Large intestine (tissue), 3 donors: ENCODE results near the gene LMLN. TPM values are rescaled to one million over a fixed set of nuclear protein-coding genes. Genes with fewer than 3 reads are reported as not detected.

Experiments
- DNase-seq, 2 donors: peaks; one replicate each; pipeline versions ENCODE4 v3.0.0 to v3.0.0-alpha.2; 2013
- H3K27ac ChIP-seq: one replicate; pipeline ENCODE4 v1.5.1; 2013; ENCODE audit warnings: low read length
- H3K27me3 ChIP-seq: 2 replicates; pipeline ENCODE4 v1.6.1; 2013; ENCODE audit warnings: low read length; ENCODE audit not compliant: control insufficient read depth, insufficient read depth
- H3K36me3 ChIP-seq: 2 replicates; pipeline ENCODE4 v1.6.1; 2013; ENCODE audit warnings: low read length; ENCODE audit not compliant: control insufficient read depth, insufficient read depth
- H3K4me1 ChIP-seq: one replicate; pipeline ENCODE4 v1.6.1; 2013; ENCODE audit warnings: low read length; ENCODE audit not compliant: control insufficient read depth, insufficient read depth
- H3K4me3 ChIP-seq: one replicate; pipeline ENCODE4 v1.5.1; 2013; ENCODE audit warnings: low read length
- H3K9me3 ChIP-seq: one replicate; pipeline ENCODE4 v1.6.1; 2013; ENCODE audit warnings: mild to moderate bottlenecking, low read depth, low read length, moderate library complexity; ENCODE audit not compliant: control insufficient read depth
- WGBS: methylation state at CpG from one replicate; pipeline ENCODE4 v1.1.5; 2013; ENCODE audit warnings: low lambda C conversion rate; ENCODE audit not compliant: insufficient coverage; 5-methylcytosine and 5-hydroxymethylcytosine counted together
- polyA plus RNA-seq: library from polyadenylated mRNA; unstranded; fragments of 120-200 nt; gene quantifications from one replicate; pipeline ENCODE4 v1.2.1, GENCODE V29; 2013

The LMLN gene
- polyA plus RNA-seq, 1 donor = 4.9 TPM

DNA sequence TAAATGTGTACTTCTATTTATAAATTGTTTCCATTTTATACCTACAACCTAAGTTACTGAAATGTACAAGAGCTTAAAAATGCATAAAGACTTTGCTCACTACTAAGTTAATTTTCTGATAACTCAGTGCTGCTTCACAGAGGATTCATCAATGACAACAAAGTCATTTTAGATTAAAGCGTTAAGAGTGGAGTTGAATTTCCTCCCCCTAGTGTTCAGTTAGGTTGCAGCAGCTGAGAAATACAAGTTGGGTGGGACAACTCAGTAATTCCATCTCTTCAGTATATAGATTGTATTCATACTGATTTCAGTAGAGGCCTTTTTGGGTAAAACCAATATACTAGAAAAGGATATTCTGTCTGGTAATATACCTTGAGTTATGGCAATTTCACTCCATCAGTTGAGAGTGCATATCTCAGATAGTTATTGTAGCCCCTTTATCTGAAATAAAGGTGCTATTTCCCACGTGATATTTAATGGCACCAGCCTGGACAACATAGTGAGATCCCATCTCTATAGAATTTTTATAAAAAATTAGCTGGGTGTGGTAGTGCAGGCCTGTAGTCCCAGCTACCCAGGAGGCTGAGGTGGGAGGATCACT lies 17.0 kb upstream of the LMLN start:
- DNase-seq = no peak
- Histone ChIP-seq H3K27me3 (no peaks in the 10 kb centered on the region), H3K27ac (no peak overlapping the region), H3K9me3 (no peaks in the 10 kb centered on the region), H3K36me3 (peaks cover 2% of the 10 kb centered on the region), H3K4me1 (no peaks in the 10 kb centered on the region), H3K4me3 (no peak overlapping the region)
- WGBS = no CpG with 5 or more reads among the region's 2 CpGs

DNA sequence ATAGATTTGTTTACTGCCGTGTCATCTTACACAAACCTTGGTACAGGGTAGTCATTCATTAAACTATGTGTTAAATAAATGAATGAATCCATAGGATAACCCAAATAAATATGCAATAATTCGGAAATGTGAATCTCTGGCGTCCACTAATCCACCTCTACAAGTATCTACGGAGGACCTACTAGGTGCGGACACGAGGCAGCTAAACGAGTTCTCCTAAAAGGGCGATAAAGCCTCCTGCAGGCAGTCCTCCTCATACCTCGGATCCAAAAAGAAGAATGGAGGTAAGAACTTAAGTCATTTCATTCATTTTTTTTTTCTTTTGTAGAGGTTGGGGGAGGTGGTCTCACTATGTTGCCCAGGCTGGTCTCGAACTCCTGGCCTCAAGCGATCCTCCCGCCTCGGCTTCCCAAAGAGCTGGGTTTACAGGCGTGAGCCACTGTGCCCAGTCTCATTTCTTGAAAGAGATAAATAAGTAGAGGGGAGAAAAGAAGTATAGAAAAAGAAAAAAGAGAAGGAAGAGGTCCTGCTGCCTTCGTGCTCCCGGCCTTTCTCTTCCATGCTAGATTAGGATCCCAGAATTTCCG lies 10.7 kb upstream of the LMLN start:
- peak overlapping the region; percentile 80 for H3K27ac ChIP-seq
- H3K36me3 ChIP-seq = peaks cover 32% of the 10 kb centered on the region
- no peak for DNase-seq
- 0% methylated on average over 4 of the region's 17 CpGs for WGBS
- peak overlapping the region; percentile 86 for H3K4me3 ChIP-seq
- H3K9me3 ChIP-seq = no peaks in the 10 kb centered on the region
- H3K4me1 ChIP-seq = peaks cover 15% of the 10 kb centered on the region
- H3K27me3 ChIP-seq = no peaks in the 10 kb centered on the region

DNA sequence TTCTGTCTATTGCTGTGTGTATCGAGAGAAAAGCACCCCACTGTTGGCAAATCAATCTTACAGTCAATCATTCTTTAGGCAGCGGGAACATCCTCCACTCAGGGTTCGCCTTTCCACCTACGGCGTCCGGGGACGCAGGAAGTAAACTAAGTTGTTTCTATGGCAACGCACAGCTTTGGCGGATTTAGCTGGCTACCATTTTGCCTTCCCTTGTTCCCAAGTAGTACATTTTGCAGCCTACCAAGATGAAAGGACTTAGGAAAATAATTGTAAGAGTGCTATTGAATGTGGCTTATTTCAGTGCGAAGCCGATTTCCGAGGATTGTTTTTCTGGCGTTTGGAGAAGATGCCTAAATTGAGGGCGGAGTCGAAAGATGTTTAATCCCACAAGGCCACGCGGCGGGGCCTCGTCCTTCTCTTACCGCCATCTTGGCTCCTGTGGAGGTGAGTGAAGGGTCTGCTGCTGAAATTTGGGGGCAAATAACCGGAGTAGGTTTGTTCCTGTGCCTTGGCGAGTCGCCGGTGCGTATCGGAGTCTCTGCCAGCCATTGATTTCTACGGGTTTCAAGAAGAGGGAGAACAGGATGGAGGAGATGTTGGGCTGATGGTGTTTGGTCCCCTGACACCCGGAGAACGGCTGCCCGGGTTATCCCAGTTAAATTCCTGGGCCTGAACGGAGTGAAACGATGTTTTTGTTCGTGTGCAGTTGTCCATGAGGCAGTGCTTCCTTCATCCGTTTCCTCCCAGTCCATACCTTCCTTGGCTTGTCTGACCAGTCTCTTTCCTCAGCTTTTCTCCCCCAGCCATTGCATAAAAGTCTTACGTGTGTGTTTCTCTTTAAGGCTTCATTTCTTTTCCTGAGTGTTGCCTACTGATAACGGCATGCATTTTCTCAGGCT lies 10.0 kb upstream of the LMLN start, which contains the start of gene RPL35A:
TSS of gene RPL35A (plus strand) at position 413 of the 899 bp plus-strand sequence. CDS start 778 bp downstream, outside the sequence.
- 0% methylated on average over 1 of the region's 36 CpGs for WGBS
- Histone ChIP-seq H3K9me3 (no peaks in the 10 kb centered on the region), H3K27ac (peak within 1 kb of the TSS; percentile 80), H3K4me1 (peaks cover 15% of the 10 kb centered on the region), H3K36me3 (peaks cover 40% of the 10 kb centered on the region), H3K27me3 (no peaks in the 10 kb centered on the region), H3K4me3 (peak within 1 kb of the TSS; percentile 86)
- DNase-seq = peak; percentile 92 to 97

DNA sequence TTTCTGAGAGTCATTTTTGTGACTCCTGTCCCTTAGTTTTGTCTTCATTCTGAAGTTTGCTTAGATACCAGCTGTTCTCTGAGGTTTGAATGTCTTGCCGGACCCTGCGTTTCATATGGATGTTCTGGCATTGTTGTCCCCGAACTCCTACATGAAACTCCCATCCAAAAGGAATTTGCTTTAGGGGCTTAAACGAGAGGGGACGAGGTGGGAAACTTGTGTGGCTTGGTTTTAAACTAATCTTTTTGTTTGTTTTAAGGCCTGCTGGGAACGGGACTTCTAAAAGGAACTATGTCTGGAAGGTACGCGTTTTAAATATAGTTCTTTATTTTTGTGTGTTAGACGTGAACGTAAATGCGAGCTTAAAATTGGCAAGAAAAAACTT lies 9.3 kb upstream of the LMLN start:
- Histone ChIP-seq H3K4me3 (peak overlapping the region; percentile 86), H3K4me1 (peaks cover 15% of the 10 kb centered on the region), H3K27me3 (no peaks in the 10 kb centered on the region), H3K27ac (peak overlapping the region; percentile 80), H3K9me3 (no peaks in the 10 kb centered on the region), H3K36me3 (peaks cover 45% of the 10 kb centered on the region)
- 0% methylated on average over 4 of the region's 11 CpGs for WGBS
- DNase-seq = no peak

DNA sequence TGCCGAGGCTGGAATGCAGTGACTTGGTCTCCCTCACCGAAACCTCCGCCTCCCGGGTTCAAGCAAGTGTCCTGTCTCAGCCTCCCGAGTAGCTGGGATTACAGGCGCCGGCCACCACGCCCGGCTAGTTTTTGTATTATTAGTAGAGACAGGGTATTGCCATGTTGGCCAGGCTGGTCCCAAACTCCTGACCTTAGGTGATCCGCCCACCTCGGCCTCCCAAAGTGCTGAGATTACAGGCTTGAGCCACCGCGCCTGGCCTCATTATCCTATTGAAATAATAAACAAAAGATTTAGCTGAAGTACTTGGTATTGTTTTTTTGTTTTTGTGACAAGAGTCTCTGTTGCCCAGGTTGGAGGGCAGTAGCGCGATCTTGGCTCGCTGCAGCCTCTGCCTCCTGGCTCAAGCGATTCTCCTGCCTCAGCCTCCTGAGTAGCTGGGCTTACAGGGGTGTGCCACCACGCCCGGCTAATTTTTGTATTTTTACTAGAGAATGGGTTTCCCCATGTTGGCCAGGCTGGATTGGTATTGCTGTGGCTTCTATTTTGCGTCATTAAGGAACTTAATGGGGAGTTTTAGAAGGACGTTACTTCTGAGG lies 8.5 kb upstream of the LMLN start:
- no peak for DNase-seq
- Histone ChIP-seq H3K27me3 (no peaks in the 10 kb centered on the region), H3K36me3 (peaks cover 51% of the 10 kb centered on the region), H3K4me1 (peaks cover 15% of the 10 kb centered on the region), H3K4me3 (peak overlapping the region; percentile 86), H3K27ac (no peak overlapping the region), H3K9me3 (no peaks in the 10 kb centered on the region)
- WGBS = 100% methylated on average over 1 of the region's 21 CpGs

DNA sequence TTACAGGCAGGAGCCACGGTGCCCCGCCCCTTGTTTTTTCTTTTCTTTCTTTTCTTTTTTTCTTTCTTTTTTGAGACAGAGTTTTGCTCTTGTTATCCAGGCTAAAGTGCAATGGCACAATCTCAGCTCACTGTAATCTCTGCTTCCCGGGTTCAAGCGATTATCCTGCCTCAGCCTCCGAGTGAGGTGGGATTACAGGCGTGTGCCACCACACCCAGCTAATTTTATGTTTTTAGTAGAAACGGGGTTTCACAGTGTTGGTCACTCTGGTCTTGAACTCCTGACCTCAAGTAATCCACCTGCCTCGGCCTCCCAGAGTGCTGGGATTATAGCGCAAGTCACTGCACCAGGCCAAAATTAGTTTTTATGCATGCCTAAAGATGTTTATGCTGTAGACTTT lies 7.6 kb upstream of the LMLN start:
- Histone ChIP-seq H3K36me3 (peaks cover 56% of the 10 kb centered on the region), H3K27ac (no peak overlapping the region), H3K4me1 (peaks cover 15% of the 10 kb centered on the region), H3K27me3 (no peaks in the 10 kb centered on the region), H3K9me3 (no peaks in the 10 kb centered on the region), H3K4me3 (no peak overlapping the region)
- DNase-seq = no peak
- no CpG with 5 or more reads among the region's 9 CpGs for WGBS

DNA sequence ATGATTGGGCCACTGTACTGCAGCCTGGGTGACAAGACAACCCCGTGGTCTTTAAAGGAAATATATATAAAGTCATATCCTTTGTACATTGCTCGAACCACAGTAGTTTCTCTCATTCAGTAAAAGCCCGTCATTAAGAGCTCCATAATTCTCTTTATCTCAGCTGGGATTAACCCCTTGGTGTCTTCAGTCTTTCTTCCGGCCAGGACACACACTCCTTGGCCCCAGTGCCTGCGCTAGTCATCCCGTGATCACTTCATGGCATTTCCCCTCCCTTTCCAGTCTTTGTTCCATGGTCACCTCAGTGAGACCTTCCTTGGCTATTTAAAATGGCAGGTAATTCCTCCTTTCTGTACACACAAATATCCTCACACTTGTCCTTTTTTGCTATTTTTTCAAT lies 6.7 kb upstream of the LMLN start:
- WGBS = 94% methylated on average over 3 of the region's 6 CpGs
- no peaks in the 10 kb centered on the region for H3K9me3 ChIP-seq
- H3K27ac ChIP-seq = no peak overlapping the region
- DNase-seq = no peak
- H3K4me1 ChIP-seq = peaks cover 15% of the 10 kb centered on the region
- H3K27me3 ChIP-seq = no peaks in the 10 kb centered on the region
- peaks cover 56% of the 10 kb centered on the region for H3K36me3 ChIP-seq
- no peak overlapping the region for H3K4me3 ChIP-seq

DNA sequence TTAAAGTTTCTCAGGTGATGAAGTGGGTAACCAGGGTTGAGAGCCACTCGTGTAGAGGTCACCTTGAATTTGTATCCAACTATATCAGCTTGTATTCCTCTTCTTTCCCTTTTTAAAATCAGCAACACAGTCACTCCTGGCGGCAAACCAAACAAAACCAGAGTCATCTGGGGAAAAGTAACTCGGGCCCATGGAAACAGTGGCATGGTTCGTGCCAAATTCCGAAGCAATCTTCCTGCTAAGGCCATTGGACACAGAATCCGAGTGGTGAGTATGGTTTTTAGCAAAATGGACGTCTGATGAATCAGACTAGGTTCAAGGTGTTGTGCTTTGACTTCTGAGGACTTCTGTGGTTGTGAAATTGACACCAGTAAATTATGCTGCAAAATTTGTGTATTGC lies 6.1 kb upstream of the LMLN start:
- DNase-seq = no peak
- no CpG with 5 or more reads among the region's 7 CpGs for WGBS
- Histone ChIP-seq H3K27ac (no peak overlapping the region), H3K36me3 (peaks cover 56% of the 10 kb centered on the region), H3K9me3 (no peaks in the 10 kb centered on the region), H3K4me1 (peaks cover 15% of the 10 kb centered on the region), H3K4me3 (no peak overlapping the region), H3K27me3 (no peaks in the 10 kb centered on the region)

DNA sequence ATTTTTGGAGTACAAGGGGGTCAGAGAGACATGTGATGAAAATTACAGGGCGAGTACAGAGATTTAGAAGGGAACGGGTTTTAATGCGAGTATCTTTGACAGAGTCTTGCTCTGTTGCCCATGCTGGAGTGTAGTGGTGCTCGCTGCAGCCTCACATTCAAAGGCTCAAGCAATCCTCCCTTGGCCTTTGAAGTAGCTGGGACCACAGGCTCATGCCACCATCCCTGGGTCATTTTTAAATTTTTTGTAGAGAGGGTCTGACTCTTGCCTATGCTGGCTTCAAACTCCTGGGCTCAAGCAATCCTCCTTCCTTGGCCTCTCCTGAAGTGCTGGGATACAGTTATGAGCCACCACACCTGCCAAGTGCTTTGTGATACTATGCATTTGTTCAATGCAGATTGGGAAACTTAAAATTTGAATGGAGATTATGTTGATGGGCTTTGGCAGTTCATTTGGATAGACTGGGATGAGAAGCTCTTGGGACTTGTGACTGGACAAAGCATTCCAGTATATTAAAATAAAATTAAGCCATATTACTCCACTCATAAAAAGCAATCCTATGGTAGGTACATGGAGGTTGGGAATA lies 4.0 kb upstream of the LMLN start:
- no peak overlapping the region for H3K27ac ChIP-seq
- H3K27me3 ChIP-seq = no peaks in the 10 kb centered on the region
- peaks cover 12% of the 10 kb centered on the region for H3K4me1 ChIP-seq

DNA sequence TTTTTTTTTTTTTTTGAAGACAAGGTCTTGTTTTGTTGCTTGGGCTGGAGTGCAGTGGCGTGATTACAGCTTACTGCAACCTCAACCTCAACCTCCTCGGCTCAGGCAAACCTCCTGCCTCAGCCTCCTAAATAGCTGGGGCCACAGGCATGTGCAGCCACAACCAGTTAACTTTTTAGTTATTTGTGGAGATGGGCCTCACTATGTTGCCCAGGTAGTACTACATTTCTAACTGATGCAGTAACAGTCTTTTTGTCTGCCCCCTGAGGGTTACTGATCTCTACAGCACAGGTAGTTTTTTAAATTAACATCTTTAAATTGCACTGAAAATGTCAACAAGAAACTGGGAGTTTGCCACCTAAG lies 3.4 kb upstream of the LMLN start:
- DNase-seq = no peak
- Histone ChIP-seq H3K4me1 (peaks cover 13% of the 10 kb centered on the region), H3K9me3 (no peaks in the 10 kb centered on the region), H3K4me3 (no peak overlapping the region), H3K36me3 (peaks cover 50% of the 10 kb centered on the region), H3K27me3 (no peaks in the 10 kb centered on the region), H3K27ac (no peak overlapping the region)
- no CpG with 5 or more reads among the region's 2 CpGs for WGBS

More for the DNA sequence above, 4.0 kb upstream of the LMLN start:
- Histone ChIP-seq H3K4me3 (no peak overlapping the region), H3K9me3 (no peaks in the 10 kb centered on the region), H3K36me3 (peaks cover 56% of the 10 kb centered on the region)
- DNase-seq = no peak
- 100% methylated on average over 2 of the region's 4 CpGs for WGBS
